SK-N-MC (cell line): Measurements from ENCODE around the gene CCDC127.

Experiments
- EZH2 ChIP-seq: fragments of 200-600 bp; sonication (generic); IDR thresholded peaks from one replicate; pipeline ENCODE4 v1.6.1; 2017; ENCODE audit warnings: antibody characterized with exemption
- FOXP2 ChIP-seq: optimal IDR thresholded peaks from 2 replicates; pipeline ENCODE3; 2011; ENCODE audit warnings: mild to moderate bottlenecking, moderate library complexity; ENCODE audit not compliant: insufficient read depth; ENCODE audit errors: extremely low read length, control extremely low read depth
- POLR2AphosphoS5 ChIP-seq: IDR thresholded peaks from 2 replicates; pipeline ENCODE4 v1.6.1; 2012; ENCODE audit warnings: mild to moderate bottlenecking, low read depth, low read length, borderline replicate concordance

DNA sequence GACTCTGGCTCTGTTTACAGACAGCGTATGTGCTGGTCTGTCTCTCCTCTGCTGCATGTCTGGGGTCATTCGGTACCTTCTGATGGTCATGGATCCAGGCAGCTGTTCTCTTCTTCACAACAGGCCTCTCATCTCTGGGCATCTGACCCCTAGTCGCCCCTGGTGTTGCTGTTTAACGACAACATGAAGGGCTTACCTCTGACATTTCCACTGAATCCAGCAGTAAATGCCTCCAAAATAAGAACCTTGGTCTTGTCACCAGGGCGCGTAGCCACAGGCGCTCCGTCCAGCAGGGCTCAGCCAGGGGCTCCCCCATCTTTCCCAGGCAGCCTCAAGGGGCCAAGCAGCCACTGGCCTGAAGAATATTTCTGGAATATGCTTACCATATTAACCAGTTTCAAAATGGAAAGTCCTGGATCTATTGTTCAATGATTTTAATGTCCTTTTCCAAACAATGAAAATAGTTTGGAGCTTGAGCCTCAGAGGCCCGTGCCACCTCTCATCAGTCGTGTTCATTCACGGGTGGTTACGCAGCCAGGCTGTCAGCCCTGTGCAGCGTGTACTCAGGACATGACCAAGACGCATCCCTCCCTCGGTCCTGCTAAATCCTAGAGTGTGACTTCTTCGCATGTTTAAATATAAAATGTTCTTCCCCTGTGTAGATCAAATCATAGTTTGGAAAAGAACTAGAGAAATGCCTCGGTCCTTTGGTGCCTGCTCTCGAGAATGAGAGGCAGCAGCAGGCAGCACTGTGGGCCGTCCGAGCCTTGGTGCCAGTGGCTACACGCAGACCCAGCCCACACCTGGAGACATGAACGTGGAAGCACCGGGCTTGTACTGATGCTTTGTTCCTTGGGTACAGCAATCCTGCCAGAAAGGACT, 56.8 kb downstream of the CCDC127 start:
- no peak for TF ChIP-seq EZH2
- TF ChIP-seq POLR2AphosphoS5, result no peak
- no peak for TF ChIP-seq FOXP2
